Breast epithelium (tissue), 3 donors: Measurements from ENCODE around the gene EPS8L1.

Source experiments
- CTCF ChIP-seq, 3 donors: fragments of 450-650 bp; IDR thresholded peaks; one replicate each; pipeline ENCODE4 v1.5.1; 2016 to 2017; ENCODE audit warnings: antibody characterized with exemption in 3 of 3, mild to moderate bottlenecking in 3 of 3, moderate library complexity in 3 of 3
- POLR2A ChIP-seq: fragments of 450-650 bp; IDR thresholded peaks from one replicate; pipeline ENCODE4 v1.6.1; 2016; ENCODE audit warnings: antibody characterized with exemption, mild to moderate bottlenecking, moderate library complexity

GRCh38 chr19:55106591-55106990 is 30.9 kb downstream of the EPS8L1 start:
- no peak for TF ChIP-seq POLR2A
- no peak for TF ChIP-seq CTCF (IDR thresholded peaks at IDR 0.05)
